GM18508 (cell line): Measurements from ENCODE around the gene EYA4.

Source experiments
- ATAC-seq: cut with Tn5 transposase; IDR thresholded peaks from one replicate; pipeline ENCODE4 v1.9.1; 2021; ENCODE audit warnings: moderate number of reproducible peaks; ENCODE audit not compliant: insufficient read depth, unreplicated experiment

Gene EYA4

GRCh38 chr6:133241086-133241900 is at the start of gene EYA4:
Gene EYA4, plus strand, starts transcription at chr6:133241357. Its CDS starts 33,424 bp downstream, at chr6:133274781.
- ATAC-seq, result no peak

GRCh38 chr6:133193396-133193795 is 47.8 kb upstream of the EYA4 start:
- no peak for ATAC-seq

GRCh38 chr6:133198725-133199124 is 42.4 kb upstream of the EYA4 start:
- ATAC-seq, result no peak

DNA sequence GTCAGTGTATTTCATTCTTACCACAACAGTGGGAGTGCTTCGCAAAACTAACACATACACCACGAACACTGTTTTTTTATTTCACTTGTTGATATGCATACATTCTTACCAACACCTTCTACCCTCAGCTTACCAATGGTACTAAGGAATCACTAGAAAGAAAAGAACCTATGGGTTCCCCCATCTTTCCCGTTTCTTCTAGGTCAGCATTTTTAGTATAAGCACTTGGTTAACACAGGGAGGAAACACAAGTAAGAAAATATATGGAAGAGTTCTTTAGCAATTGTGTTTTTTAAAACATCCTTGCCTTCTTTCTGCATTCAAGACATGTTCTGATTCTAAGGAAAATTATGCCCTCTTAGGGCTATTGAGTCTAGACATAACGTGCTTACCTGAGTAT is 39.9 kb upstream of the EYA4 start:
- no peak for ATAC-seq

GRCh38 chr6:133202610-133203343 is 38.4 kb upstream of the EYA4 start:
- no peak for ATAC-seq

GRCh38 chr6:133203344-133203697 is 37.8 kb upstream of the EYA4 start:
- no peak for ATAC-seq

DNA sequence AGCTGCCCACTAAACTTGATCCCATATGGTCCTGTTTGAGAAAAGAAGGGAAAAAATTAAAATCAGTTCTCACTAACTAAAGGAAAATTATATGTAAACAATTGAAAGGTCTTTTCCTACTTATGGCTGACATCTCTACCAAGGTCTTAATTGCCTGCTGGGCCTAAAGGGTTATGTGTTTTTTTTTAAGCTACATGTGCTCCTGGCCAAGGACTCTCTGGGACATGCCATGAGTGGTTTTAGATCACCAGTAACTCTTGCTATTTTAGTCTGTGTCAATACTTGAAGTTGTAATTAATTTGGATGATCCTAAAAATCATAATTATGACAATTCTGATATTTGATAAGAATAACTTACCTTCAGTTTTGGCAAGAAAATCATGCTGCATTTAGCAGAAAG is 35.9 kb upstream of the EYA4 start:
- ATAC-seq, result no peak

DNA sequence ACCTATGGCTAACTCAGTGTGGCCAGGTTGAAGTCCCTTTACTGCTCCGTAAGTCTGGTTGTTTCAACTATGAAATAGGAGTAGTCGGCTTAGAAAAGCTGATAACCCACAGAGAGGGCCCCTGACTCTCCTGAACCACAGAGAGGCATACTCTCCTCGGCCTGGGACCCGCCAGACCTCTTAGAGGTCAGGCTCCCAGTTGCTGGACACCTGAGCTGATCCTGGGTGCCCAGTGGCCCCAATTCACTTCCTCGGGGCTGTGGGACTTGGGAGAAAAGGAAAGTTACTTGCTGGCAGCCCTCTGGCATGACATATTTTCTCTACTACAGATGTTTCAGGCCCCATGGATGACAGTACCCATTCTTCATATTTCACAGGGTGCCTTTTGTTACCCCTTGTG is 34.2 kb upstream of the EYA4 start:
- no peak for ATAC-seq

DNA sequence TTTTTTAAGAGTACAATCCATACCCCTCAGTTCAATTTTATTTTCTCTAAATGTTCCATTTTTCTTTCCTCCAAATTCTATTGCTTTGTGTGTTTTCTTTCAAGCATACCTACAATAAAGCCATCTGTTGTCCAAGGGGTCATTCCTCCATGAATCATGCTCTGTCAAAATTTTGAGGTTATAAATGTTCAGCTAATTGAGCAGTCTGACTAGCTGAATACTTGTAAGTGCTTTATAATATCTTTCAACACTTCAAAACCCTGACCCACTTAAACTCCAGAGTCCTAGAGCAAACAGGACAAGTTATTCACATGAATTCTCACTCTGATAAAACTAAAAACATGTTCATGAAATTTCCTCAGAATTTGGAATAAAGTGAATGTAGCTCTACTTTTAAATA is 33.4 kb upstream of the EYA4 start:
- no peak for ATAC-seq

DNA sequence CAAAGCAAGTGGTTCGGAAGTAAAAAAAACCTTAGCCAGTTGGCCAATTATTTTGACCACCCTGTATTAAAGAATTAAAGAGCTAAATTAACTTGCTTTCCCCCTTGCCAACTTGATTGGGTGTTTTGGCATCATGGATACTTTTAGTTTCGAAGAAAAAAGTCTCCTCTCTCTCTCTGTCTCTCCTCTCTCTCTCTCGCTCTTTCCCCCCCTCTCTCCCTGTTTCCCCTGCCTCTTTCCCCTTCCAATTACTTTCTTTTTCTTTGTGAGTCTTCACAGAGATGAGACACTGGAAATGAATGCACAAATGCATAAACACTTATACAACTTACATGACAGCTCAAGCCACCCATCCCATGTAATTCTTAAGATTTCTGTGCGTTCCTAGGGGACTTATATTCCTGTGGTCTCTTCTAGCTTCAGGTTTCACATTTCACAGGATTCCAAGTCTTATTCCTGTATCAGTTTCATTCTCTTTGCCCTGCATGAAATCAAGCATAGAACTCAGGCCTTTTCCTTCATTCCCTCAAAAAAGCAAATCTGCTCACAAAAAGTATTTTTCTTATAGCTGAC is 32.9 kb upstream of the EYA4 start:
- ATAC-seq, result no peak

DNA sequence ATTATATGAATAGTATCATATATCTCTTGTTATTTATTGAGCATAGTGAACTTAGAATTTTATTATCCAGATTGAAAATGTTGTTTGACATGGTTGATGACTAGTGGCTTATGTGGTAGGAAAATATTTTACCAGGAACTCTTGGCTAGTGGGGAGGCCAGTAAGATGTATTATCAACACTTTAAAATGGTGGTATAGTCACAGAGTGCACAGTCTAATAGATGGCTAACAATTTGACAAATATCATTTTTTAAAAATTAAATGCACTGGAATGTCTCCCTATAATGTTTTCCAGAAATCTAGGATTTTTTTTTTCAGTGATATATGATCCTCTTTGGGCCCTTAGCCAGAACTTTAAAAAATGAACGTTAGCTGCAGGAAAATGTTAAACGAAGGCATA is 26.9 kb upstream of the EYA4 start:
- ATAC-seq, result no peak

DNA sequence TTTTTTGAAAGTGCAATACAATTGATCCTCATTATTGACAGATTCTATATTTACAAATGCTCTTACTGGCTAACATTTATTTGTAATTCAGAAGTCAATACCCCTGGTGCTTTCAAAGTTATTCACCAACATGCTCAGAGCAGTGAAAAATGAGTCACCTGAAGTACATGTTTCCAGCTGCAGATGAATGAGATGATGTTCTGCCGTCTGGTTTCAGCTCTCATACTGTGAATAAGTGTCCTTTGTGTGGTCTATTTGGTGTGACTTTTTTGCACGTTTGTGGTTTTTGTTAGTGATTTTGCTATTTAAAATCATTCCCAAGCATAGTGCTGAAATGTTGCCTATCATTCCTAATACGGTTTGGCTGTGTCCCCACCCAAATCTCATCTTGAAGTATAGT is 22.3 kb upstream of the EYA4 start:
- no peak for ATAC-seq

- ATAC-seq, result no peak
These were observed 17.6 kb upstream of the EYA4 start for GRCh38 chr6:133223452-133224029.

- ATAC-seq, result no peak
These were observed 15.6 kb upstream of the EYA4 start for GRCh38 chr6:133225560-133225959.

GRCh38 chr6:133227344-133227743 is 13.8 kb upstream of the EYA4 start:
- no peak for ATAC-seq

GRCh38 chr6:133230052-133230451 is 11.1 kb upstream of the EYA4 start:
- no peak for ATAC-seq

DNA sequence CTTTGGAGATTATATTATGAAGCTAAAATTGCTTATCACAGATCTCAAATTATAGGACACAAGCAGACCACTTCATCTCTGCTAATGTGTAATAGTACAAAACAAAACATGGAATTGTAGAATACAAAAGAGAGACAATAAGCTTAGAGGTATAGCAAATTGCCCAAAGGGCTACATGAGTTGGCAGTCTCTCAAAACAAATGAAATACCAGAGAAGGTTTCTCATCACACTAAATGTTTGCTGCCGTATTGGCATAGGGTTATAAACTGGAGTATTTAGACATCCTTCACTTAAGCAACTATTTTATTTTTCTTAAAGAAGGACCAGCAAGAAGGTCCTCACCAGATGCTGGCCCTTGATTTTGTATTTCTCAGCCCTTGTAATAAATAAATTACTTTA is 5.9 kb upstream of the EYA4 start:
- ATAC-seq, result no peak

- no peak for ATAC-seq
These were observed 4.2 kb upstream of the EYA4 start for GRCh38 chr6:133236932-133237331.

- ATAC-seq, result no peak
These were observed 559 bp upstream of the EYA4 start for GRCh38 chr6:133240511-133241085.

DNA sequence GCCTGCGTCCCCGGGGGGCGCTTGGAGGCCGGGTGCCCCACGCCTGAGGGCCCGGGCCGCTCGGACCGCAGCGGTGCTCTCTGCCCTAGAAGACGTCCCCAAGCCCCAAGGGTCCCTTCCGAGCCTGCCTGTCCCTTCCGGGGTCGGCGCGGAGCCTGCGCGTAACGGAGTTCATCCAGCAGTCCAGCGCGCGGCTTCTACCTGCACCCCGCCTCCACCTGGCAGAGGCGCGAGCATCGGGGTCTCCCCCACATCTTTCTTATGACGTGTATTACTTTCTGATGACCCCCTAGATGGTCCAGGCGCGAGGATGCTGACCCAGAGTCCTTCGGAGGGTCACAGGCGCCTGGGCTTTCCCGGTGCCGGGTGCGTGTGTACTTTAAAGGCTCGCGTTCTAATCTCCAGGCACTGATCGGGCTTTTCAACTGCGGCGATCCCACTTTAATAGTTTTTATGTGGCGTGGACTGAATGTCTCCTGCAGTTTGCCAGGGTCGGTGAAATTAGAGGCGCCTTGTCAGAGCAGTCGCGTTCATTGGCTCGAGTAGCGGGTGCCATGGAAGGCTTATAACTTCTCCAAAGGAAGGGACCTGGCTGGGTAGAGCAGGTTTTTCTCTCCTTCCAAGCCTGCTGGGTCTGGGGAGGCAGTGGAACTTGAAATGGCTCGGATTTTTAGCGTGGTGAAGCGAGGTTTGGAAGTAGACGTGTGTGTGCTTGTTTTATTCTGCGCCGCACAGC is 912 bp downstream of the EYA4 start:
- ATAC-seq, result no peak
